Measurements from ENCODE around the gene SH3GL2.
A peak's percentile ranks its signal among the peaks of the same experiment; 100 is the strongest.

Gene SH3GL2

GRCh38 chr9:17739022-17739421 is 160.2 kb downstream of the SH3GL2 start:
- peaks cover 4% of the 10 kb centered on the region for H3K27me3 Mint-ChIP-seq (ENCODE audit: low read depth)
- H3K36me3 Mint-ChIP-seq (ENCODE audit: low read depth): no peaks in the 10 kb centered on the region
- H3K9me3 Mint-ChIP-seq: no peaks in the 10 kb centered on the region
- H3K4me3 Mint-ChIP-seq: no peak overlapping the region
- no peak for TF ChIP-seq CTCF (IDR thresholded peaks at IDR 0.05; ENCODE audit: unreplicated experiment in 3 of 3)
- peak overlapping the region in 2 of 3 experiments; percentile 44 to 47 for H3K27ac Mint-ChIP-seq
- peaks cover 7% of the 10 kb centered on the region for H3K4me1 Mint-ChIP-seq

GRCh38 chr9:17739736-17740135 is 160.9 kb downstream of the SH3GL2 start:
- Mint-ChIP-seq H3K9me3 (no peaks in the 10 kb centered on the region), H3K27ac (peak overlapping the region; percentile 10 to 47 (median 44)), H3K27me3 (ENCODE audit: low read depth) (peaks cover 8% of the 10 kb centered on the region), H3K4me1 (peaks cover 7% of the 10 kb centered on the region), H3K4me3 (no peak overlapping the region), H3K36me3 (ENCODE audit: low read depth) (no peaks in the 10 kb centered on the region)
- no peak for TF ChIP-seq CTCF (IDR thresholded peaks at IDR 0.05; ENCODE audit: unreplicated experiment in 3 of 3)

- no peak overlapping the region for H3K4me3 Mint-ChIP-seq
- no peaks in the 10 kb centered on the region for H3K36me3 Mint-ChIP-seq (ENCODE audit: low read depth)
- H3K27me3 Mint-ChIP-seq (ENCODE audit: low read depth): peaks cover 9% of the 10 kb centered on the region
- TF ChIP-seq CTCF (IDR thresholded peaks at IDR 0.05; ENCODE audit: unreplicated experiment in 3 of 3): no peak
- no peaks in the 10 kb centered on the region for H3K9me3 Mint-ChIP-seq
- no peak overlapping the region for H3K27ac Mint-ChIP-seq
- peaks cover 7% of the 10 kb centered on the region for H3K4me1 Mint-ChIP-seq
These were observed 163.2 kb downstream of the SH3GL2 start for GRCh38 chr9:17742067-17742466.

- no peaks in the 10 kb centered on the region for H3K9me3 Mint-ChIP-seq
- TF ChIP-seq CTCF (IDR thresholded peaks at IDR 0.05; ENCODE audit: unreplicated experiment in 3 of 3): no peak
These were observed 165.9 kb downstream of the SH3GL2 start for GRCh38 chr9:17744786-17745185.

GRCh38 chr9:17750269-17750668 is 171.4 kb downstream of the SH3GL2 start:
- Mint-ChIP-seq H3K36me3 (ENCODE audit: low read depth) (no peaks in the 10 kb centered on the region), H3K9me3 (peaks cover 7% of the 10 kb centered on the region), H3K4me1 (no peaks in the 10 kb centered on the region), H3K27me3 (ENCODE audit: low read depth) (peaks cover 13% of the 10 kb centered on the region), H3K27ac (no peak overlapping the region), H3K4me3 (no peak overlapping the region)
- no peak for TF ChIP-seq CTCF (IDR thresholded peaks at IDR 0.05; ENCODE audit: unreplicated experiment in 3 of 3)

More at GRCh38 chr9:17744786-17745185, 165.9 kb downstream of the SH3GL2 start:
- peaks cover under 1% of the 10 kb centered on the region for H3K4me1 Mint-ChIP-seq
- H3K27ac Mint-ChIP-seq: no peak overlapping the region
- H3K4me3 Mint-ChIP-seq: no peak overlapping the region
- H3K36me3 Mint-ChIP-seq (ENCODE audit: low read depth): no peaks in the 10 kb centered on the region
- peaks cover 9% of the 10 kb centered on the region for H3K27me3 Mint-ChIP-seq (ENCODE audit: low read depth)

GRCh38 chr9:17751486-17751885 is 172.6 kb downstream of the SH3GL2 start:
- H3K27ac Mint-ChIP-seq: no peak overlapping the region
- H3K36me3 Mint-ChIP-seq (ENCODE audit: low read depth): no peaks in the 10 kb centered on the region
- no peaks in the 10 kb centered on the region for H3K4me1 Mint-ChIP-seq
- peaks cover 13% of the 10 kb centered on the region for H3K27me3 Mint-ChIP-seq (ENCODE audit: low read depth)
- peaks cover 7% of the 10 kb centered on the region for H3K9me3 Mint-ChIP-seq
- no peak overlapping the region for H3K4me3 Mint-ChIP-seq
- TF ChIP-seq CTCF (IDR thresholded peaks at IDR 0.05; ENCODE audit: unreplicated experiment in 3 of 3): no peak

Data from nephron (organoid).